HepG2 (cell line): ENCODE results near the gene RABGAP1L. TPM values are rescaled to one million over a fixed set of nuclear protein-coding genes. Genes with fewer than 3 reads are reported as not detected.

ENCODE experiments used
- DNMT3B ChIP-seq: conservative IDR thresholded peaks from 2 replicates; pipeline ENCODE4 v1.6.1; 2016; ENCODE audit warnings: missing biosample characterization, control low read depth
- ETV5 ChIP-seq: IDR thresholded peaks from 2 replicates; pipeline ENCODE4 v1.6.1; 2018; ENCODE audit warnings: missing biosample characterization, missing genetic modification reagents, inconsistent platforms, borderline replicate concordance
- FOXO1 ChIP-seq: sonication (generic); formaldehyde crosslinking; IDR thresholded peaks from 2 replicates; pipeline ENCODE4 v1.4.0; 2020; ENCODE audit warnings: missing genetic modification reagents
- HOXA9 ChIP-seq: sonication (generic); formaldehyde crosslinking; IDR thresholded peaks from 2 replicates; pipeline ENCODE4 v1.8.1; 2022; ENCODE audit warnings: missing genetic modification reagents, mild to moderate bottlenecking, moderate library complexity, borderline replicate concordance
- JUN ChIP-seq: sonication (generic); formaldehyde crosslinking; IDR thresholded peaks from 2 replicates; pipeline ENCODE4 v1.4.0; 2020; ENCODE audit warnings: mild to moderate bottlenecking, missing genetic modification reagents
- KAT2B ChIP-seq: fragments of 150-350 bp; IDR thresholded peaks from 2 replicates; pipeline ENCODE4 v1.6.1; 2014; ENCODE audit warnings: low read depth, low read length, borderline replicate concordance
- LBX2 ChIP-seq: sonication (generic); formaldehyde crosslinking; IDR thresholded peaks from 2 replicates; pipeline ENCODE4 v1.5.0; 2020; ENCODE audit warnings: missing genetic modification reagents, mild to moderate bottlenecking, borderline replicate concordance
- MIER2 ChIP-seq: IDR thresholded peaks from 2 replicates; pipeline ENCODE4 v1.6.1; 2016; ENCODE audit warnings: missing biosample characterization, missing genetic modification reagents
- NCOA5 ChIP-seq: sonication (generic); formaldehyde crosslinking; IDR thresholded peaks from 2 replicates; pipeline ENCODE4 v1.4.0; 2020; ENCODE audit warnings: missing genetic modification reagents
- NFATC3 ChIP-seq: sonication (generic); formaldehyde crosslinking; IDR thresholded peaks from 2 replicates; pipeline ENCODE4 v1.5.1; 2020; ENCODE audit warnings: mild to moderate bottlenecking, missing genetic modification reagents
- RNF2 ChIP-seq: fragments of 450-650 bp; conservative IDR thresholded peaks from 2 replicates; pipeline ENCODE4 v1.6.1; 2016; ENCODE audit warnings: low read depth
- TCF12 ChIP-seq, 2 experiments: fragments of 450-650 bp in 1 of 2; sonication (generic) in 1 of 2; formaldehyde crosslinking in 1 of 2; IDR thresholded peaks; 2 replicates each; pipeline versions ENCODE4 v1.6.1 to v1.8.0; 2017 to 2022; ENCODE audit warnings: antibody characterized with exemption in 1 of 2, mild to moderate bottlenecking in 1 of 2, missing genetic modification reagents in 1 of 2, moderate library complexity in 1 of 2
- THAP8 ChIP-seq: sonication (generic); formaldehyde crosslinking; IDR thresholded peaks from 2 replicates; pipeline ENCODE4 v1.5.1; 2020; ENCODE audit warnings: missing genetic modification reagents, mild to moderate bottlenecking, borderline replicate concordance
- ZNF10 ChIP-seq: sonication (generic); formaldehyde crosslinking; IDR thresholded peaks from 2 replicates; pipeline ENCODE4 v1.4.0; 2020; ENCODE audit warnings: mild to moderate bottlenecking, low read depth, missing genetic modification reagents, borderline replicate concordance
- ZNF317 ChIP-seq: sonication (generic); formaldehyde crosslinking; IDR thresholded peaks from 2 replicates; pipeline ENCODE4 v1.5.0; 2020; ENCODE audit warnings: mild to moderate bottlenecking, missing genetic modification reagents
- ZNF329 ChIP-seq: sonication (generic); formaldehyde crosslinking; IDR thresholded peaks from 2 replicates; pipeline ENCODE4 v1.9.0; 2021; ENCODE audit warnings: low read depth, mild to moderate bottlenecking, missing genetic modification reagents
- ZNF383 ChIP-seq: sonication (generic); formaldehyde crosslinking; IDR thresholded peaks from 2 replicates; pipeline ENCODE4 v1.4.0; 2020; ENCODE audit warnings: missing genetic modification reagents, mild to moderate bottlenecking, borderline replicate concordance
- ZNF431 ChIP-seq: sonication (generic); formaldehyde crosslinking; IDR thresholded peaks from 2 replicates; pipeline ENCODE4 v1.9.0; 2022; ENCODE audit warnings: missing genetic modification reagents, low read depth, mild to moderate bottlenecking, borderline replicate concordance
- ZNF660 ChIP-seq: sonication (generic); formaldehyde crosslinking; IDR thresholded peaks from 2 replicates; pipeline ENCODE4 v1.5.1; 2020; ENCODE audit warnings: mild to moderate bottlenecking, low read depth, missing genetic modification reagents, borderline replicate concordance
- ZNF749 ChIP-seq: sonication (generic); formaldehyde crosslinking; IDR thresholded peaks from 2 replicates; pipeline ENCODE4 v1.8.0; 2022; ENCODE audit warnings: mild to moderate bottlenecking, missing genetic modification reagents, moderate library complexity, borderline replicate concordance
- ZNF775 ChIP-seq: sonication (generic); formaldehyde crosslinking; IDR thresholded peaks from 2 replicates; pipeline ENCODE4 v1.4.0; 2020; ENCODE audit warnings: missing genetic modification reagents, mild to moderate bottlenecking, moderate library complexity, borderline replicate concordance
- ZNF816 ChIP-seq: sonication (generic); formaldehyde crosslinking; IDR thresholded peaks from 2 replicates; pipeline ENCODE4 v1.8.0; 2022; ENCODE audit warnings: missing genetic modification reagents, mild to moderate bottlenecking, borderline replicate concordance
- ZNF878 ChIP-seq: sonication (generic); formaldehyde crosslinking; IDR thresholded peaks from 2 replicates; pipeline ENCODE4 v1.8.1; 2023; ENCODE audit warnings: mild to moderate bottlenecking, missing genetic modification reagents, moderate library complexity
- ZSCAN12 ChIP-seq: sonication (generic); formaldehyde crosslinking; IDR thresholded peaks from 2 replicates; pipeline ENCODE4 v1.9.0; 2021; ENCODE audit warnings: mild to moderate bottlenecking, missing genetic modification reagents
- polyA plus RNA-seq, 8 experiments: library from polyadenylated mRNA; depleted of rRNA in 3 of 8; stranded (reverse) in 7 of 8; unstranded in 1 of 8; fragments of >200 nt; fragmentation: Illumina TruSeq in 4 of 8; extraction: Trizol in 4 of 8; gene quantifications; 2 replicates each; pipeline versions ENCODE4 v1.2.1 to v1.2.3, GENCODE V29; 2011 to 2016; ENCODE audit warnings: low read depth in 4 of 8, missing spikeins in 1 of 8, mixed read lengths in 1 of 8; ENCODE audit not compliant: insufficient read depth in 1 of 8
- total RNA-seq, 5 experiments: library from RNA; depleted of rRNA; stranded (reverse); fragments of >200 nt; fragmentation: Illumina TruSeq; extraction: Trizol; gene quantifications; 2 replicates each; pipeline ENCODE4 v1.2.3, GENCODE V29; 2016; ENCODE audit warnings: low read depth in 1 of 5
- TF ChIP-seq, protein P1 (sequence below): sonication (generic); formaldehyde crosslinking; IDR thresholded peaks from 2 replicates; pipeline ENCODE4 v1.4.0; 2020; ENCODE audit warnings: missing genetic modification reagents

RABGAP1L gene
- total and polyA plus RNA-seq, 2 of the 13 experiments (the other 11 are each of a cell fraction or from before 2014, with no cell fraction given): 7.9 to 22.6 TPM

GRCh38 chr1:174999936-175000696, 840.8 kb downstream of the RABGAP1L start, which contains the start of gene CACYBP (continued):
- TF ChIP-seq ZNF749: peak; percentile 85; the same call in 1 of the 2 replicates
- TF ChIP-seq FOXO1 (CRISPR knock-in tag): no peak; the same call in 1 of the 2 replicates
- peak; percentile 78 for TF ChIP-seq ZNF816 (CRISPR knock-in tag)
- peak; percentile 37; the same call in 1 of the 2 replicates for TF ChIP-seq LBX2 (CRISPR knock-in tag)
- peak; percentile 69; the same call in 1 of the 2 replicates for TF ChIP-seq ZNF775
- TF ChIP-seq ZNF10 (CRISPR knock-in tag): no peak
- TF ChIP-seq KAT2B: no peak
- TF ChIP-seq ZNF383: peak; percentile 90; the same call in 1 of the 2 replicates
- TF ChIP-seq, protein P1, sequence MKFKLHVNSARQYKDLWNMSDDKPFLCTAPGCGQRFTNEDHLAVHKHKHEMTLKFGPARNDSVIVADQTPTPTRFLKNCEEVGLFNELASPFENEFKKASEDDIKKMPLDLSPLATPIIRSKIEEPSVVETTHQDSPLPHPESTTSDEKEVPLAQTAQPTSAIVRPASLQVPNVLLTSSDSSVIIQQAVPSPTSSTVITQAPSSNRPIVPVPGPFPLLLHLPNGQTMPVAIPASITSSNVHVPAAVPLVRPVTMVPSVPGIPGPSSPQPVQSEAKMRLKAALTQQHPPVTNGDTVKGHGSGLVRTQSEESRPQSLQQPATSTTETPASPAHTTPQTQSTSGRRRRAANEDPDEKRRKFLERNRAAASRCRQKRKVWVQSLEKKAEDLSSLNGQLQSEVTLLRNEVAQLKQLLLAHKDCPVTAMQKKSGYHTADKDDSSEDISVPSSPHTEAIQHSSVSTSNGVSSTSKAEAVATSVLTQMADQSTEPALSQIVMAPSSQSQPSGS (CRISPR knock-in tag): no peak
- TF ChIP-seq TCF12 (IDR thresholded peaks at IDR 0.05): no peak
- TF ChIP-seq TCF12 (CRISPR knock-in tag; IDR thresholded peaks at IDR 0.05): no peak
- TF ChIP-seq JUN (CRISPR knock-in tag): no peak
- no peak; the same call in 1 of the 2 replicates for TF ChIP-seq ZNF878 (CRISPR knock-in tag)
- TF ChIP-seq THAP8 (CRISPR knock-in tag): 0 out of 2 replicates have a peak, but pooled peaks have one; percentile 26
- TF ChIP-seq ETV5 (CRISPR knock-in tag): no peak
- TF ChIP-seq MIER2 (CRISPR knock-in tag): no peak
- no peak; the same call in 1 of the 2 replicates for TF ChIP-seq NFATC3 (CRISPR knock-in tag)
- TF ChIP-seq ZNF660: no peak
- no peak for TF ChIP-seq ZSCAN12 (CRISPR knock-in tag)
- no peak for TF ChIP-seq NCOA5 (CRISPR knock-in tag)
- peak; percentile 70; the same call in 1 of the 2 replicates for TF ChIP-seq ZNF431 (CRISPR knock-in tag)
- TF ChIP-seq ZNF329 (CRISPR knock-in tag): peak; percentile 78; the same call in 1 of the 2 replicates
- peak; percentile 88 for TF ChIP-seq HOXA9 (CRISPR knock-in tag)
- TF ChIP-seq ZNF317: no peak
- peak; percentile 82 for TF ChIP-seq RNF2
- no peak for TF ChIP-seq DNMT3B (CRISPR knock-in tag)
